ENCODE results near the gene IL10RA. TPM values are rescaled to one million over a fixed set of nuclear protein-coding genes. Genes with fewer than 3 reads are reported as not detected.

Gene IL10RA
- total RNA-seq, 1 experiment from 2014 or later = 0.41 TPM

GRCh38 chr11:118016104-118016503, 29.9 kb downstream of the IL10RA start:
- Histone ChIP-seq H3K4me1 (ENCODE audit: control insufficient read depth, insufficient read depth, low read length) (no peaks in the 10 kb centered on the region), H3K27me3 (ENCODE audit: control insufficient read depth, insufficient read depth, low read length) (peaks cover 16% of the 10 kb centered on the region), H3K9me3 (ENCODE audit: control insufficient read depth, insufficient read depth, low read depth, low read length) (peaks cover 8% of the 10 kb centered on the region; the same call in 1 of the 2 replicates), H3K36me3 (ENCODE audit: control insufficient read depth, insufficient read depth, low read length) (no peaks in the 10 kb centered on the region), H3K27ac (ENCODE audit: low read length) (no peak overlapping the region), H3K4me3 (ENCODE audit: low read depth in 2 of 2, low read length in 2 of 2) (no peak overlapping the region)
- in situ Hi-C loops (cut with HindIII; ENCODE audit: low pct_unique_long_range_greater_than_20kb, low sequenced_read_pairs) = no loop called here
- ChIA-PET POLR2A (no interaction called here), CTCF (no interaction called here)
- TF ChIP-seq, protein P1, sequence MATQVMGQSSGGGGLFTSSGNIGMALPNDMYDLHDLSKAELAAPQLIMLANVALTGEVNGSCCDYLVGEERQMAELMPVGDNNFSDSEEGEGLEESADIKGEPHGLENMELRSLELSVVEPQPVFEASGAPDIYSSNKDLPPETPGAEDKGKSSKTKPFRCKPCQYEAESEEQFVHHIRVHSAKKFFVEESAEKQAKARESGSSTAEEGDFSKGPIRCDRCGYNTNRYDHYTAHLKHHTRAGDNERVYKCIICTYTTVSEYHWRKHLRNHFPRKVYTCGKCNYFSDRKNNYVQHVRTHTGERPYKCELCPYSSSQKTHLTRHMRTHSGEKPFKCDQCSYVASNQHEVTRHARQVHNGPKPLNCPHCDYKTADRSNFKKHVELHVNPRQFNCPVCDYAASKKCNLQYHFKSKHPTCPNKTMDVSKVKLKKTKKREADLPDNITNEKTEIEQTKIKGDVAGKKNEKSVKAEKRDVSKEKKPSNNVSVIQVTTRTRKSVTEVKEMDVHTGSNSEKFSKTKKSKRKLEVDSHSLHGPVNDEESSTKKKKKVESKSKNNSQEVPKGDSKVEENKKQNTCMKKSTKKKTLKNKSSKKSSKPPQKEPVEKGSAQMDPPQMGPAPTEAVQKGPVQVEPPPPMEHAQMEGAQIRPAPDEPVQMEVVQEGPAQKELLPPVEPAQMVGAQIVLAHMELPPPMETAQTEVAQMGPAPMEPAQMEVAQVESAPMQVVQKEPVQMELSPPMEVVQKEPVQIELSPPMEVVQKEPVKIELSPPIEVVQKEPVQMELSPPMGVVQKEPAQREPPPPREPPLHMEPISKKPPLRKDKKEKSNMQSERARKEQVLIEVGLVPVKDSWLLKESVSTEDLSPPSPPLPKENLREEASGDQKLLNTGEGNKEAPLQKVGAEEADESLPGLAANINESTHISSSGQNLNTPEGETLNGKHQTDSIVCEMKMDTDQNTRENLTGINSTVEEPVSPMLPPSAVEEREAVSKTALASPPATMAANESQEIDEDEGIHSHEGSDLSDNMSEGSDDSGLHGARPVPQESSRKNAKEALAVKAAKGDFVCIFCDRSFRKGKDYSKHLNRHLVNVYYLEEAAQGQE (IDR thresholded peaks at IDR 0.05; ENCODE audit: insufficient read depth in 1 of 2, low read depth in 2 of 2, low read length in 1 of 2) = no peak
- TF ChIP-seq TCF7L2 (IDR thresholded peaks at IDR 0.05; ENCODE audit: low read depth, low read length) (no peak), CTCF (IDR thresholded peaks at IDR 0.05) (no peak)
- intact Hi-C loops (cut with micrococcal nuclease; ENCODE audit: unreplicated experiment) = no loop called here
- ATAC-seq (no peak), DNase-seq (ENCODE audit: low read depth, low spot score) (no peak)
- BruUV-seq (replicated peaks) = no TSS peak

GRCh38 chr11:118017111-118017510, 30.9 kb downstream of the IL10RA start:
- H3K27ac ChIP-seq (ENCODE audit: low read length) = no peak overlapping the region
- no peaks in the 10 kb centered on the region for H3K4me1 ChIP-seq (ENCODE audit: control insufficient read depth, insufficient read depth, low read length)
- no TSS peak for BruUV-seq (replicated peaks)
- ChIA-PET CTCF (no interaction called here), POLR2A (no interaction called here)
- peaks cover 8% of the 10 kb centered on the region; the same call in 1 of the 2 replicates for H3K9me3 ChIP-seq (ENCODE audit: control insufficient read depth, insufficient read depth, low read depth, low read length)
- intact Hi-C loops (cut with micrococcal nuclease; ENCODE audit: unreplicated experiment) (no loop called here), in situ Hi-C loops (cut with HindIII; ENCODE audit: low pct_unique_long_range_greater_than_20kb, low sequenced_read_pairs) (no loop called here)
- peaks cover 16% of the 10 kb centered on the region for H3K27me3 ChIP-seq (ENCODE audit: control insufficient read depth, insufficient read depth, low read length)
- TF ChIP-seq POLR2AphosphoS5 (IDR thresholded peaks at IDR 0.05; ENCODE audit: low read depth, low read length) = no peak
- TF ChIP-seq, protein P1 (IDR thresholded peaks at IDR 0.05; ENCODE audit: insufficient read depth in 1 of 2, low read depth in 2 of 2, low read length in 1 of 2) = no peak
- TF ChIP-seq CTCF (IDR thresholded peaks at IDR 0.05) = no peak
- TF ChIP-seq TCF7L2 (IDR thresholded peaks at IDR 0.05; ENCODE audit: low read depth, low read length) = no peak
- no peak overlapping the region for H3K4me3 ChIP-seq (ENCODE audit: low read depth in 2 of 2, low read length in 2 of 2)
- H3K36me3 ChIP-seq (ENCODE audit: control insufficient read depth, insufficient read depth, low read length) = no peaks in the 10 kb centered on the region
- ATAC-seq (no peak), DNase-seq (ENCODE audit: low read depth, low spot score) (no peak)

All from Panc1 (cell line).